ENCODE data around the gene ITGA7.

GRCh38 chr12:55698241-55698955, 9.3 kb downstream of the ITGA7 start:
- no peak for TF ChIP-seq ZNF512 (CRISPR knock-in tag; IDR thresholded peaks at IDR 0.05; ENCODE audit: borderline replicate concordance)
- TF ChIP-seq, protein P1, sequence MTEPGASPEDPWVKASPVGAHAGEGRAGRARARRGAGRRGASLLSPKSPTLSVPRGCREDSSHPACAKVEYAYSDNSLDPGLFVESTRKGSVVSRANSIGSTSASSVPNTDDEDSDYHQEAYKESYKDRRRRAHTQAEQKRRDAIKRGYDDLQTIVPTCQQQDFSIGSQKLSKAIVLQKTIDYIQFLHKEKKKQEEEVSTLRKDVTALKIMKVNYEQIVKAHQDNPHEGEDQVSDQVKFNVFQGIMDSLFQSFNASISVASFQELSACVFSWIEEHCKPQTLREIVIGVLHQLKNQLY (CRISPR knock-in tag; IDR thresholded peaks at IDR 0.05) = no peak
- TF ChIP-seq CTCF (IDR thresholded peaks at IDR 0.05) = no peak
- TF ChIP-seq, protein P2, sequence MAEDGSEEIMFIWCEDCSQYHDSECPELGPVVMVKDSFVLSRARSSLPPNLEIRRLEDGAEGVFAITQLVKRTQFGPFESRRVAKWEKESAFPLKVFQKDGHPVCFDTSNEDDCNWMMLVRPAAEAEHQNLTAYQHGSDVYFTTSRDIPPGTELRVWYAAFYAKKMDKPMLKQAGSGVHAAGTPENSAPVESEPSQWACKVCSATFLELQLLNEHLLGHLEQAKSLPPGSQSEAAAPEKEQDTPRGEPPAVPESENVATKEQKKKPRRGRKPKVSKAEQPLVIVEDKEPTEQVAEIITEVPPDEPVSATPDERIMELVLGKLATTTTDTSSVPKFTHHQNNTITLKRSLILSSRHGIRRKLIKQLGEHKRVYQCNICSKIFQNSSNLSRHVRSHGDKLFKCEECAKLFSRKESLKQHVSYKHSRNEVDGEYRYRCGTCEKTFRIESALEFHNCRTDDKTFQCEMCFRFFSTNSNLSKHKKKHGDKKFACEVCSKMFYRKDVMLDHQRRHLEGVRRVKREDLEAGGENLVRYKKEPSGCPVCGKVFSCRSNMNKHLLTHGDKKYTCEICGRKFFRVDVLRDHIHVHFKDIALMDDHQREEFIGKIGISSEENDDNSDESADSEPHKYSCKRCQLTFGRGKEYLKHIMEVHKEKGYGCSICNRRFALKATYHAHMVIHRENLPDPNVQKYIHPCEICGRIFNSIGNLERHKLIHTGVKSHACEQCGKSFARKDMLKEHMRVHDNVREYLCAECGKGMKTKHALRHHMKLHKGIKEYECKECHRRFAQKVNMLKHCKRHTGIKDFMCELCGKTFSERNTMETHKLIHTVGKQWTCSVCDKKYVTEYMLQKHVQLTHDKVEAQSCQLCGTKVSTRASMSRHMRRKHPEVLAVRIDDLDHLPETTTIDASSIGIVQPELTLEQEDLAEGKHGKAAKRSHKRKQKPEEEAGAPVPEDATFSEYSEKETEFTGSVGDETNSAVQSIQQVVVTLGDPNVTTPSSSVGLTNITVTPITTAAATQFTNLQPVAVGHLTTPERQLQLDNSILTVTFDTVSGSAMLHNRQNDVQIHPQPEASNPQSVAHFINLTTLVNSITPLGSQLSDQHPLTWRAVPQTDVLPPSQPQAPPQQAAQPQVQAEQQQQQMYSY (CRISPR knock-in tag; IDR thresholded peaks at IDR 0.05) = no peak
- no peak for TF ChIP-seq CBFB (CRISPR knock-in tag; IDR thresholded peaks at IDR 0.05; ENCODE audit: low read depth)
- TF ChIP-seq ZSCAN18 (CRISPR knock-in tag; IDR thresholded peaks at IDR 0.05) = no peak
- TF ChIP-seq, protein P3, sequence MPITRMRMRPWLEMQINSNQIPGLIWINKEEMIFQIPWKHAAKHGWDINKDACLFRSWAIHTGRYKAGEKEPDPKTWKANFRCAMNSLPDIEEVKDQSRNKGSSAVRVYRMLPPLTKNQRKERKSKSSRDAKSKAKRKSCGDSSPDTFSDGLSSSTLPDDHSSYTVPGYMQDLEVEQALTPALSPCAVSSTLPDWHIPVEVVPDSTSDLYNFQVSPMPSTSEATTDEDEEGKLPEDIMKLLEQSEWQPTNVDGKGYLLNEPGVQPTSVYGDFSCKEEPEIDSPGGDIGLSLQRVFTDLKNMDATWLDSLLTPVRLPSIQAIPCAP (CRISPR knock-in tag; IDR thresholded peaks at IDR 0.05) = no peak
